Pancreas (tissue), 10 donors: ENCODE results near the gene ANGPTL2. TPM values are rescaled to one million over a fixed set of nuclear protein-coding genes. Genes with fewer than 3 reads are reported as not detected.
A peak's percentile ranks its signal among the peaks of the same experiment; 100 is the strongest.

Experiments used
- ATAC-seq, 4 donors: fragments of 200-7000 bp; cut with Tn5 transposase; one replicate each; pipeline versions ENCODE4 v1.8.0 to v1.9.1; 2020; ENCODE audit warnings: mild to moderate bottlenecking in 4 of 4, moderate library complexity in 4 of 4
- DNase-seq, 6 donors: peaks; one replicate each; pipeline ENCODE4 v3.0.0-alpha.2; 2020
- FAIRE-seq: peaks from 2 replicates; lab custom pipeline; 2012; peaks lifted over from hg19 to GRCh38; lab: Jason Lieb, UNC
- H3K27ac ChIP-seq, 4 donors: fragments of 200-600 bp; sonication (generic); 1 replicate in 3 of 4; 2 replicates in 1 of 4; pipeline versions ENCODE4 v1.5.0 to v1.8.0; 2020
- H3K27me3 ChIP-seq, 4 donors: fragments of 200-600 bp; one replicate each; pipeline ENCODE4 v1.8.0; 2021
- H3K36me3 ChIP-seq, 3 donors: fragments of 200-600 bp; sonication (generic) in 1 of 3; one replicate each; pipeline versions ENCODE4 v1.5.0 to v1.8.0; 2020 to 2021
- H3K4me1 ChIP-seq, 3 donors: fragments of 200-600 bp; one replicate each; pipeline ENCODE4 v1.8.0; 2021
- H3K4me3 ChIP-seq, 4 donors: fragments of 200-600 bp; sonication (generic) in 2 of 4; one replicate each; pipeline versions ENCODE4 v1.5.0 to v1.8.0; 2020 to 2021
- H3K9me3 ChIP-seq, 4 donors: fragments of 200-600 bp; one replicate each; pipeline ENCODE4 v1.8.0; 2021
- WGBS, 2 donors: extraction: QIAGEN DNeasy Blood & Tissue Kit; methylation state at CpG; one replicate each; pipeline ENCODE4 v1.1.7; 2013; 5-methylcytosine and 5-hydroxymethylcytosine counted together
- intact Hi-C, 3 donors: fragments of 100-400 bp; cut with DNase I; formaldehyde crosslinking; loops; one replicate each; pipeline versions ENCODE4 v1.11.1 to v1.14.2; 2022
- polyA plus RNA-seq, 2 donors: library from polyadenylated mRNA; stranded (reverse); fragments of 200-250 nt; gene quantifications; one replicate each; pipeline ENCODE4 v1.2.3, GENCODE V29; 2013
- total RNA-seq, 6 donors: library from RNA; stranded (reverse); fragmentation: NEBNext Ultra II Directional in 4 of 6; extraction: Animal tissue kit (Norgen Biotek cat#: 25700) in 4 of 6; gene quantifications; one replicate each; pipeline versions ENCODE4 v1.2.1 to v1.2.4, GENCODE V29; 2021 to 2023
- TF ChIP-seq, protein P1 (sequence below), 4 donors: fragments of 200-600 bp; sonication (generic) in 3 of 4; IDR thresholded peaks; one replicate each; pipeline versions ENCODE4 v1.5.0 to v1.8.0; 2021; ENCODE audit warnings: antibody characterized with exemption in 4 of 4
- donor health status: healthy with polysubstance abuse.
- donor health status: DM: no; HTN: no; CAD: no; lungs with moderate emphysema.
- donor health status: DM: no; HTN: no; CAD: no.
- donor health status: control.
- donor health status: control.
- donor health status: Bipolar disorder and iron deficiency.
- donor health status: DM: yes; HTN: yes; CAD: no.
- donor health status: DM: no; HTN: no; CAD: no.
- donor health status: DM: no; HTN: no; CAD: no.
- donor health status: DM: yes; HTN: yes; CAD: no.

The ANGPTL2 gene
- total and polyA plus RNA-seq, 8 donors: 1.2 to 4.6 (median 2.3) TPM

DNA sequence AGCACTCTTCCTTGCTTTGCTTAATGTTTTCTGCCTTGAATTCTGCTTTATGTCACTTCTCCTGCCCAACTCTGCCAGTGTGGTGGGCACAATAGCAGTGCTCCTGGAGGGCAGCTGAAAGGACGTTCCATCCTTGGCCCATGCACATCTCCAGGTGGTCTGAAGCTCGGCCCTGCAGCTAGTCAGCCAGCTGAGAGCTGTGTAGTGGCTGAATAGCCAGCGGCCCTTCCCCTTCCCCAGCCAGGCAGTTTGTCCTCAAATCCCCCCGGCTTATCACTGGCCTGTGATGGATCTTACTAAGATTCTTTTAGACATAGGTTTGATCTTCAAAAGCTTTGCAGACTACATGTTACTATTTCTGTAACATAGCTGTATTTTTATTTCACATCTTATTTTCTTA lies 42.7 kb upstream of the ANGPTL2 start:
- TF ChIP-seq, protein P1, sequence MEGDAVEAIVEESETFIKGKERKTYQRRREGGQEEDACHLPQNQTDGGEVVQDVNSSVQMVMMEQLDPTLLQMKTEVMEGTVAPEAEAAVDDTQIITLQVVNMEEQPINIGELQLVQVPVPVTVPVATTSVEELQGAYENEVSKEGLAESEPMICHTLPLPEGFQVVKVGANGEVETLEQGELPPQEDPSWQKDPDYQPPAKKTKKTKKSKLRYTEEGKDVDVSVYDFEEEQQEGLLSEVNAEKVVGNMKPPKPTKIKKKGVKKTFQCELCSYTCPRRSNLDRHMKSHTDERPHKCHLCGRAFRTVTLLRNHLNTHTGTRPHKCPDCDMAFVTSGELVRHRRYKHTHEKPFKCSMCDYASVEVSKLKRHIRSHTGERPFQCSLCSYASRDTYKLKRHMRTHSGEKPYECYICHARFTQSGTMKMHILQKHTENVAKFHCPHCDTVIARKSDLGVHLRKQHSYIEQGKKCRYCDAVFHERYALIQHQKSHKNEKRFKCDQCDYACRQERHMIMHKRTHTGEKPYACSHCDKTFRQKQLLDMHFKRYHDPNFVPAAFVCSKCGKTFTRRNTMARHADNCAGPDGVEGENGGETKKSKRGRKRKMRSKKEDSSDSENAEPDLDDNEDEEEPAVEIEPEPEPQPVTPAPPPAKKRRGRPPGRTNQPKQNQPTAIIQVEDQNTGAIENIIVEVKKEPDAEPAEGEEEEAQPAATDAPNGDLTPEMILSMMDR (IDR thresholded peaks at IDR 0.05): no peak
- no peak for ATAC-seq
- DNase-seq: peak in 1 of 6 donors; percentile 25
- intact Hi-C loops: no loop called here
- no peaks in the 10 kb centered on the region for H3K4me1 ChIP-seq
- no peaks in the 10 kb centered on the region for H3K27me3 ChIP-seq
- H3K4me3 ChIP-seq: no peak overlapping the region
- WGBS, 2 donors: 86 to 91% methylated on average over 4 of the region's 4 CpGs
- FAIRE-seq: no peak
- no peaks in the 10 kb centered on the region for H3K9me3 ChIP-seq
- no peak overlapping the region for H3K27ac ChIP-seq
- no peaks in the 10 kb centered on the region for H3K36me3 ChIP-seq

DNA sequence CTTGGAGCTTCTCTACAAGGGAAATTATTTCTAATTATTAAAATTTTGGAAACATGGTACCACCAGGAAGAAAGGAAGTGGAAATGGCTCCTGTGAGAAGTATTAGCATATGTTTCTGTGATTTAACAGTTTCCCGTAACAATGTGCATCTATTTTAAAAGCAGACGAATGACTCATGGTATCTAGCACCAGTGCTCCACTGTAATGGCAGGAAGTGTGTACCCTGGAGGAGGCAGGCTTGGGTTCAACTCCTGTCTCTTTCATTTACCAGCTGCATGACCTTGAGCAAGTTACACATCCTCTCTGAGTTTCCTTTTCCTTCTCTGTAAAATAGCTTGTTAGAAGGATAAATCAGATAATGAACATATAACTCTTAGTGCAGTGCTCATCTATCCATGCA lies 41.0 kb upstream of the ANGPTL2 start:
- TF ChIP-seq, protein P1 (IDR thresholded peaks at IDR 0.05): no peak
- Histone ChIP-seq H3K4me1 (no peaks in the 10 kb centered on the region), H3K27ac (no peak overlapping the region), H3K36me3 (no peaks in the 10 kb centered on the region), H3K9me3 (no peaks in the 10 kb centered on the region), H3K27me3 (no peaks in the 10 kb centered on the region), H3K4me3 (no peak overlapping the region)
- DNase-seq (no peak), FAIRE-seq (no peak), ATAC-seq (peak in 2 of 4 donors; percentile 20 to 39)
- intact Hi-C loops: no loop called here
- 70 to 88% methylated on average over 2 of the region's 2 CpGs for WGBS, 2 donors

DNA sequence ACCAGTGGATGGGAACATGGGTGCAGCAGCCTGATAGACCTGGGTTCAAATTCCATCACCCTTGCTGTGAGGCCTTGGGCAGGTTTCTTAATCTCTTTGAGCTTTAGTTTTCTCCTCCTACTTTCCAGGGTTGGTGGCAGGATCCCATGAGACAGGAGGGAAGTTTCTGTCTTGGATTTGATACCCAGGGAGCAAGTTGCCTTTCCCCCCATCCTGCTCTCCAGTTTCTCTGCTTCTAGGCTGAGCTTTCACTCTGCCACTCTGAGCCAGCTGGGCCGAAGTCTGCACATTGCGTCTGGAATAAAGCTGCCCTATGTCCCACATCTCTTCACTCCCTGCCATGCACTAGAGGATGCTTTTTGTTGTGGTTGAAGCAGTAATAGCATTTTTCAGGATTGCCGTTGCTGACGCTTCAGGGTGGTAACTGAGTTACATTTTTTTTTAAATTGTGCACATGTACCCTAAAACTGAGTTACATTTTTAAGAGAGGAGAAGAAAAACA lies 40.5 kb upstream of the ANGPTL2 start:
- intact Hi-C loops: no loop called here
- no peaks in the 10 kb centered on the region for H3K36me3 ChIP-seq
- H3K27ac ChIP-seq: no peak overlapping the region
- no peak for DNase-seq
- H3K4me3 ChIP-seq: no peak overlapping the region
- no peaks in the 10 kb centered on the region for H3K9me3 ChIP-seq
- no peaks in the 10 kb centered on the region for H3K4me1 ChIP-seq
- H3K27me3 ChIP-seq: no peaks in the 10 kb centered on the region
- no peak for FAIRE-seq
- TF ChIP-seq, protein P1 (IDR thresholded peaks at IDR 0.05): no peak
- no peak for ATAC-seq
- WGBS, 2 donors: 86 to 89% methylated on average over 4 of the region's 4 CpGs

DNA sequence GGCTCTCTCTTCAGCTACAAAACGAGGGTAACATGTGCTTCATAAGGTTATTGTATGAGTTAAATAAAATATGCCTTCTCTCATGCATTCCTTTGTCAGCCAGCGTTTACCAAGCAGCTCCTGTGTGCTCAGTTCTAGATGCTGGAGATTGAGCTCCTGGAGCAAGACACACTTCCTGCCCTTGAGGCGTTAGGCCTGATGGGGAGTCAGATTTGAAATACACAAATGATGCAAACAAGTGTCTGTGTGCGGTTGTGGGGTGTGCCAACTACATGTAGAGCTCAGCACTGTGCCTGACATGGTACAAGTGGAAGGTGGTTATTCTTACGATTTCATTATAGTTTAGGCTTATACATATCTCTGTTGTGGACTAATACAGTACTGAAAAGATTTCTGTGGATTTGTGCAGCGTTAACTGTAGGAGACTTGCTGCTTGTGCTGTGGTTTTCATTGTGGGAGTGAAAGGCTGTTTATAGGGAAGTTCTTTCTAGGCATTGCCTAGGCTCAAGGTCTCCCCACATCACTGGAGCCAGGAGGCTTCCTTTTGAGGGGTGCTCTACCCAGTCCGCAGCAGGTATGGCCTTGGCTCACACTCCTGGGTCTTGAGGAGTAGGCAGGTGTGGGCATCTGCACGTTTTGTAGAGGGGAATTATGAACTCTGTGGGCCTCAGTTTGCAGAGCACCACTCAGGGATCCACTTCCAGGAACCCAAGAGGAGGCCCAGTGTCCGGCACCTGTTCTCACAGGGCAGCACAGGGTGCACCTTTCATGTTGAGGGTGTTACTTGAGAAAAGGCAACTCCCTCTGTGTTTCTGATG lies 39.8 kb upstream of the ANGPTL2 start:
- Histone ChIP-seq H3K36me3 (no peaks in the 10 kb centered on the region), H3K27me3 (no peaks in the 10 kb centered on the region), H3K9me3 (no peaks in the 10 kb centered on the region), H3K4me3 (no peak overlapping the region), H3K27ac (no peak overlapping the region), H3K4me1 (no peaks in the 10 kb centered on the region)
- peak in 1 of 6 donors; percentile 4 for DNase-seq
- intact Hi-C loops: no loop called here
- WGBS, 2 donors: 68 to 69% methylated on average over 9 of the region's 9 CpGs
- no peak for FAIRE-seq
- ATAC-seq: no peak
- TF ChIP-seq, protein P1 (IDR thresholded peaks at IDR 0.05): no peak

DNA sequence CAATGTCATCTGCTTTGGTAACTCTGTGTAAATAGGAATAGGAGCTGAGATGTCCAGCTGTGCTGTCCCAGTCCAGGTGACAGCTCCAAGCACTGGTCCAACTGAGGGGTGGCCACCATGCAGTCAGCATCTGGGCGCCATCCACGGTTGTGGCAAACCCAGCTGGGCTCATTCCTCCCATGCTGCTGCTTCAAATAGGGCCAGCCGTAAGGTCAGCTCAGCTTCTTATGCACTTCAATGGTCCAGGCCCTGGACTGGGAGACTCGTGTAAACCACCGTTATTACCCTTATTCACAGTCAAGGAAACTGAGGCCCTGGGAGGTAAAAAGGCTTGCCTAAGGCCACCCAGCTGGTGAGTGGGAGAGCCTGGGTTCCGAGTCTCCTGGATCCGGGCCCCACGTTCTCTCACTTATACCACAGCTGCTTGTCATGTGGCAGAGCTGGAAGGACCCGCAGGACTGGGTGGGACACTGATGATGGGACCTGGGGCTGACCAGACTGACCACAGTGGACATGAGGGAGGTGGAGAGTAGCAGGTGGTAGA lies 38.7 kb upstream of the ANGPTL2 start:
- 94% methylated on average over 9 of the region's 9 CpGs for WGBS, 2 donors
- Histone ChIP-seq H3K4me3 (no peak overlapping the region), H3K4me1 (no peaks in the 10 kb centered on the region), H3K27me3 (no peaks in the 10 kb centered on the region), H3K27ac (no peak overlapping the region), H3K9me3 (no peaks in the 10 kb centered on the region), H3K36me3 (no peaks in the 10 kb centered on the region)
- TF ChIP-seq, protein P1 (IDR thresholded peaks at IDR 0.05): no peak
- no peak for ATAC-seq
- intact Hi-C loops: no loop called here
- peak in 1 of 6 donors; percentile 23 for DNase-seq
- FAIRE-seq: no peak
